Natural killer cell (primary cell): ENCODE results near the gene HAGH. TPM values are rescaled to one million over a fixed set of nuclear protein-coding genes. Genes with fewer than 3 reads are reported as not detected.
"Not testable (repeated sequence)": the region's sequence is repeated elsewhere in the genome, so short reads cannot be mapped to it uniquely, and the experiment has no call there.

ENCODE experiments used
- ATAC-seq, 3 donors: fragments of 150-1000 bp in 2 of 3; fragments of 200-7000 bp in 1 of 3; cut with Tn5 transposase; 1 replicate in 1 of 3; 2 replicates in 2 of 3; pipeline ENCODE4 v1.10.0; 2021; ENCODE audit warnings: mild to moderate bottlenecking in 2 of 3, moderate library complexity in 2 of 3
- DNase-seq, 2 donors: peaks; one replicate each; pipeline versions ENCODE4 v3.0.0 to v3.0.0-alpha.2; 2013 to 2021; ENCODE audit warnings: mixed read lengths in 1 of 2
- H3K27ac ChIP-seq: one replicate; pipeline ENCODE4 v1.5.1; 2013; ENCODE audit warnings: mild to moderate bottlenecking, low read length
- H3K27me3 ChIP-seq: one replicate; pipeline ENCODE4 v1.6.1; 2013; ENCODE audit warnings: low read length; ENCODE audit not compliant: control insufficient read depth, insufficient read depth
- H3K36me3 ChIP-seq: one replicate; pipeline ENCODE4 v1.6.1; 2013; ENCODE audit warnings: low read length; ENCODE audit not compliant: control insufficient read depth, insufficient read depth
- H3K4me1 ChIP-seq: one replicate; pipeline ENCODE4 v1.6.1; 2013; ENCODE audit warnings: low read length; ENCODE audit not compliant: control insufficient read depth, insufficient read depth
- H3K4me3 ChIP-seq: one replicate; pipeline ENCODE4 v1.5.1; 2013; ENCODE audit warnings: low read length
- H3K9me3 ChIP-seq: one replicate; pipeline ENCODE4 v1.6.1; 2013; ENCODE audit warnings: low read length; ENCODE audit not compliant: control insufficient read depth, insufficient read depth
- H3K27ac Mint-ChIP-seq, 2 donors: one replicate each; pipeline ENCODE4 v1.8.0; 2022; ENCODE audit warnings: mild to moderate bottlenecking in 2 of 2, mixed read lengths in 2 of 2, moderate library complexity in 1 of 2
- H3K27me3 Mint-ChIP-seq, 2 donors: one replicate each; pipeline ENCODE4 v1.8.0; 2022; ENCODE audit warnings: low read depth in 2 of 2, mixed read lengths in 2 of 2
- H3K36me3 Mint-ChIP-seq: one replicate; pipeline ENCODE4 v1.8.0; 2022; ENCODE audit warnings: mixed read lengths
- H3K4me1 Mint-ChIP-seq, 2 donors: one replicate each; pipeline ENCODE4 v1.8.0; 2022; ENCODE audit warnings: mixed read lengths in 2 of 2
- H3K4me3 Mint-ChIP-seq: one replicate; pipeline ENCODE4 v1.8.0; 2022; ENCODE audit warnings: mild to moderate bottlenecking, moderate library complexity, mixed read lengths
- H3K9me3 Mint-ChIP-seq, 2 donors: one replicate each; pipeline ENCODE4 v1.8.0; 2022; ENCODE audit warnings: mixed read lengths in 2 of 2
- WGBS: methylation state at CpG from one replicate; pipeline ENCODE4 v1.1.7; 2013; ENCODE audit warnings: missing lambda C conversion rate; ENCODE audit not compliant: insufficient coverage; 5-methylcytosine and 5-hydroxymethylcytosine counted together
- intact Hi-C: fragments of 100-400 bp; cut with micrococcal nuclease; formaldehyde crosslinking; loops from one replicate; pipeline ENCODE4 v1.14.2; 2022
- total RNA-seq, 4 donors: library from RNA; stranded (reverse); fragments of 120-200 nt in 1 of 4; gene quantifications; one replicate each; pipeline versions ENCODE4 v1.2.3 to v1.2.4, GENCODE V29; 2013 to 2022
- TF ChIP-seq, protein P1 (sequence below): fragments of 200-600 bp; IDR thresholded peaks from one replicate; pipeline ENCODE4 v1.8.0; 2022; ENCODE audit warnings: antibody characterized with exemption

Gene HAGH
- total RNA-seq, 3 donors from 2014 or later (not counting 1 experiment from before 2014, with no cell fraction given), result 27.8 to 38.4 (median 37.5) TPM

- ATAC-seq, result no peak
- H3K36me3 Mint-ChIP-seq, result no peaks in the 10 kb centered on the region
- peaks cover 16% of the 10 kb centered on the region for H3K36me3 ChIP-seq
Observed at GRCh38 chr16:1808691-1809090, 17.9 kb downstream of the HAGH start.

DNA sequence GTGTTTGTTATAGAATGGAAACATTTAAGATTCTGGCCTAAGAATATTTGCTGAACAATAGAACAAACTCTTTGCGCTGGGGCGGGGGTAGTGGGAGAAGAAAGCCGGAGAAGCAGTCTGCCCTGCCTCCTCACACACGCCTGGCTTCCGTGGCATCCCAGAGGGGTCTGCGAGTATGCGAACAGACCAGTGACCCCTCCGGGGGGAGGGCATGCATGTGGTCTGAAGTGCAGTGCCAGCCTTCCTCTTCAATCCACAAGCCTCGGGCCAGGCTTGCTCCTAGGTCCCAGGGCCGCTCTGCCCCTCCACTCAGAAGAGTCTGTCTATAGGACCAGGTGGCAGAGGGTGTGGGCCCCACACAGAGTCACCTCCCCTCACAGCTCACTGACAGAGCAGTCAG is 19.0 kb downstream of the HAGH start:
- Mint-ChIP-seq H3K4me1 (no peaks in the 10 kb centered on the region), H3K4me3 (no peak overlapping the region), H3K9me3 (no peaks in the 10 kb centered on the region), H3K36me3 (no peaks in the 10 kb centered on the region), H3K27me3 (no peaks in the 10 kb centered on the region), H3K27ac (no peak overlapping the region)
- Histone ChIP-seq H3K27ac (no peak overlapping the region), H3K9me3 (no peaks in the 10 kb centered on the region), H3K4me1 (no peaks in the 10 kb centered on the region), H3K36me3 (peaks cover 16% of the 10 kb centered on the region), H3K27me3 (no peaks in the 10 kb centered on the region), H3K4me3 (no peak overlapping the region)
- WGBS, result 92% methylated on average over 10 of the region's 10 CpGs
- DNase-seq (no peak), ATAC-seq (no peak)
- intact Hi-C loops, result no loop called here
- TF ChIP-seq, protein P1, sequence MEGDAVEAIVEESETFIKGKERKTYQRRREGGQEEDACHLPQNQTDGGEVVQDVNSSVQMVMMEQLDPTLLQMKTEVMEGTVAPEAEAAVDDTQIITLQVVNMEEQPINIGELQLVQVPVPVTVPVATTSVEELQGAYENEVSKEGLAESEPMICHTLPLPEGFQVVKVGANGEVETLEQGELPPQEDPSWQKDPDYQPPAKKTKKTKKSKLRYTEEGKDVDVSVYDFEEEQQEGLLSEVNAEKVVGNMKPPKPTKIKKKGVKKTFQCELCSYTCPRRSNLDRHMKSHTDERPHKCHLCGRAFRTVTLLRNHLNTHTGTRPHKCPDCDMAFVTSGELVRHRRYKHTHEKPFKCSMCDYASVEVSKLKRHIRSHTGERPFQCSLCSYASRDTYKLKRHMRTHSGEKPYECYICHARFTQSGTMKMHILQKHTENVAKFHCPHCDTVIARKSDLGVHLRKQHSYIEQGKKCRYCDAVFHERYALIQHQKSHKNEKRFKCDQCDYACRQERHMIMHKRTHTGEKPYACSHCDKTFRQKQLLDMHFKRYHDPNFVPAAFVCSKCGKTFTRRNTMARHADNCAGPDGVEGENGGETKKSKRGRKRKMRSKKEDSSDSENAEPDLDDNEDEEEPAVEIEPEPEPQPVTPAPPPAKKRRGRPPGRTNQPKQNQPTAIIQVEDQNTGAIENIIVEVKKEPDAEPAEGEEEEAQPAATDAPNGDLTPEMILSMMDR, result no peak

More at GRCh38 chr16:1808691-1809090, 17.9 kb downstream of the HAGH start:
- H3K27ac ChIP-seq, result no peak overlapping the region
- TF ChIP-seq, protein P1, result no peak
- WGBS, result 89% methylated on average over 17 of the region's 18 CpGs
- H3K27me3 ChIP-seq, result no peaks in the 10 kb centered on the region
- no peaks in the 10 kb centered on the region for H3K27me3 Mint-ChIP-seq
- intact Hi-C loops, result no loop called here
- no peak overlapping the region for H3K4me3 ChIP-seq
- no peak for DNase-seq
- H3K4me1 Mint-ChIP-seq, result peaks cover 7 to 8% of the 10 kb centered on the region in 2 donors
- no peaks in the 10 kb centered on the region for H3K9me3 ChIP-seq
- no peak overlapping the region for H3K4me3 Mint-ChIP-seq
- H3K9me3 Mint-ChIP-seq, result no peaks in the 10 kb centered on the region
- no peaks in the 10 kb centered on the region for H3K4me1 ChIP-seq
- H3K27ac Mint-ChIP-seq, result no peak overlapping the region

DNA sequence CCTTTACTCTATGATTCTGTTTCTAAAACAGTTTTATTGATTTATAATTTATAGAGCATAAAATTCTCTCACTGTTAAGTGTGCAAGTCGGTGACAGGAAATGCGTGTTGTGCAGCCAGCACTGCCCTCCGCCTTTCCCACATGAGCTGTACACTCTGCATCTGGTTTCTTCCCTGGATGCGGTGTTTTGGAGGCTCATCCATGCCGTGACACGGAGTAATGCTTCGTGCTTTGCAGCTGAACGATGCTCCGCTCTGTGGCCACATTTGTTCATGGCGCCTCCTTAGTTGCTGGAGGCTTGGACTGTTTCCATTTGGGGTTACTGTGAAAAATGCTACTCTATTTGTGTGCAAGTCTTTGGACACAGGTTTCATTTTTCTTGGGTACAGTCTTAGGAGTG is 25.9 kb downstream of the HAGH start:
- Histone ChIP-seq H3K27ac (no peak overlapping the region), H3K27me3 (no peaks in the 10 kb centered on the region)
- intact Hi-C loops, result no loop called here

GRCh38 chr16:1799263-1799662 is 27.4 kb downstream of the HAGH start:
- ATAC-seq, H3K36me3 ChIP-seq, H3K4me3 ChIP-seq, H3K4me3 Mint-ChIP-seq, H3K9me3 Mint-ChIP-seq, DNase-seq, intact Hi-C loops, H3K27me3 ChIP-seq, H3K4me1 ChIP-seq, H3K27ac ChIP-seq, H3K4me1 Mint-ChIP-seq, H3K27ac Mint-ChIP-seq, H3K9me3 ChIP-seq, H3K36me3 Mint-ChIP-seq, H3K27me3 Mint-ChIP-seq: not testable (repeated sequence)
- 90% methylated on average over 5 of the region's 5 CpGs for WGBS

More for the DNA sequence above, 25.9 kb downstream of the HAGH start:
- ATAC-seq (no peak), DNase-seq (no peak)
- TF ChIP-seq, protein P1, result no peak
- Mint-ChIP-seq H3K36me3 (no peaks in the 10 kb centered on the region), H3K9me3 (no peaks in the 10 kb centered on the region), H3K4me3 (no peak overlapping the region), H3K27me3 (no peaks in the 10 kb centered on the region), H3K27ac (no peak overlapping the region), H3K4me1 (no peaks in the 10 kb centered on the region)
- H3K9me3 ChIP-seq, result peaks cover 4% of the 10 kb centered on the region
- no peak overlapping the region for H3K4me3 ChIP-seq
- WGBS, result 92% methylated on average over 10 of the region's 10 CpGs
- H3K36me3 ChIP-seq, result no peaks in the 10 kb centered on the region
- no peaks in the 10 kb centered on the region for H3K4me1 ChIP-seq
